Peyer's patch (tissue), 4 donors: ENCODE measurements around the gene ARMC2.

ENCODE experiments used
- POLR2A ChIP-seq, 2 donors: fragments of 450-650 bp; IDR thresholded peaks; one replicate each; pipeline ENCODE4 v1.5.1; 2017; ENCODE audit warnings: antibody characterized with exemption in 2 of 2, mild to moderate bottlenecking in 2 of 2, moderate library complexity in 2 of 2
- TF ChIP-seq, protein P1 (sequence below), 6 experiments: fragments of 450-650 bp in 4 of 6; fragments of 200-600 bp in 2 of 6; sonication (generic) in 1 of 6; IDR thresholded peaks; one replicate each; pipeline ENCODE4 v1.5.1; 2017 to 2019; ENCODE audit warnings: antibody characterized with exemption in 6 of 6, mild to moderate bottlenecking in 3 of 6, moderate library complexity in 1 of 6

DNA sequence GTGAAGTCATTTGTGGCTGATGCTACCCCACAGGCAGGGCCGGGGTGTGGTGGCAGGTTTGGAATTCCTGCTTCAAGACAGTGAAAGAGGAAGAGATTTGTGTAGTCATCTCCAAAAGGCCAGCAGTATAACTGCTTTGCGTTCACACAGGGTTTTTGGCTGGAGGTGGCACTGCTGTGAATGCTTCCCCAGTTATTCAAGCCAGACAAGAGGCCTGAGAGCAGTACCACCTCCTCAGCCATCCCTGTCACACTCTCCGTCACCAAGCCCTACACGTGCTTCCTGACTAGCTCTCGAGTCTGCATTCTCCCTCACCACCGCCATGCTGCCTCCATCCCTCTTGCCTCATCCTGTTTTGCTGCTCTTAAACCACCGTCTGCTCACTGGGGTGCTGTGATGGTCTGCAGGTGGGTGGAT lies 23.9 kb downstream of the ARMC2 start:
- TF ChIP-seq, protein P1, sequence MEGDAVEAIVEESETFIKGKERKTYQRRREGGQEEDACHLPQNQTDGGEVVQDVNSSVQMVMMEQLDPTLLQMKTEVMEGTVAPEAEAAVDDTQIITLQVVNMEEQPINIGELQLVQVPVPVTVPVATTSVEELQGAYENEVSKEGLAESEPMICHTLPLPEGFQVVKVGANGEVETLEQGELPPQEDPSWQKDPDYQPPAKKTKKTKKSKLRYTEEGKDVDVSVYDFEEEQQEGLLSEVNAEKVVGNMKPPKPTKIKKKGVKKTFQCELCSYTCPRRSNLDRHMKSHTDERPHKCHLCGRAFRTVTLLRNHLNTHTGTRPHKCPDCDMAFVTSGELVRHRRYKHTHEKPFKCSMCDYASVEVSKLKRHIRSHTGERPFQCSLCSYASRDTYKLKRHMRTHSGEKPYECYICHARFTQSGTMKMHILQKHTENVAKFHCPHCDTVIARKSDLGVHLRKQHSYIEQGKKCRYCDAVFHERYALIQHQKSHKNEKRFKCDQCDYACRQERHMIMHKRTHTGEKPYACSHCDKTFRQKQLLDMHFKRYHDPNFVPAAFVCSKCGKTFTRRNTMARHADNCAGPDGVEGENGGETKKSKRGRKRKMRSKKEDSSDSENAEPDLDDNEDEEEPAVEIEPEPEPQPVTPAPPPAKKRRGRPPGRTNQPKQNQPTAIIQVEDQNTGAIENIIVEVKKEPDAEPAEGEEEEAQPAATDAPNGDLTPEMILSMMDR (IDR thresholded peaks at IDR 0.05), result no peak
- TF ChIP-seq POLR2A (IDR thresholded peaks at IDR 0.05), result no peak
